MM.1S (cell line): ENCODE results near the gene TRABD2B.

ENCODE experiments used
- DNase-seq: peaks from one replicate; pipeline ENCODE4 v3.0.0-alpha.2; 2015
- H2AFZ ChIP-seq: fragments of 300-600 bp; sonication (generic); 2 replicates; pipeline ENCODE4 v1.6.0; 2016; ENCODE audit warnings: antibody characterized with exemption, low read length
- H3F3A ChIP-seq: fragments of 300-600 bp; sonication (generic); 2 replicates; pipeline ENCODE4 v1.6.1; 2016; ENCODE audit warnings: mild to moderate bottlenecking, antibody characterized with exemption, low read length, moderate library complexity, mixed read lengths; ENCODE audit not compliant: insufficient read depth
- H3K27ac ChIP-seq: fragments of 300-600 bp; sonication (generic); 2 replicates; pipeline ENCODE4 v1.5.1; 2016; ENCODE audit warnings: mild to moderate bottlenecking, low read length
- H3K27me3 ChIP-seq: fragments of 300-600 bp; sonication (generic); replicated peaks from 2 replicates; pipeline ENCODE4 v1.6.0; 2016; ENCODE audit warnings: low read length; ENCODE audit not compliant: insufficient read depth
- H3K36me3 ChIP-seq: fragments of 300-600 bp; sonication (generic); replicated peaks from 2 replicates; pipeline ENCODE4 v1.6.1; 2016; ENCODE audit warnings: mild to moderate bottlenecking, low read length, mixed read lengths; ENCODE audit not compliant: insufficient read depth
- H3K4me1 ChIP-seq: fragments of 300-600 bp; sonication (generic); 2 replicates; pipeline ENCODE4 v1.6.1; 2016; ENCODE audit warnings: low read length, mixed read lengths
- H3K4me2 ChIP-seq: fragments of 300-600 bp; sonication (generic); 2 replicates; pipeline ENCODE4 v1.6.0; 2016; ENCODE audit warnings: low read depth, low read length
- H3K4me3 ChIP-seq: fragments of 300-600 bp; sonication (generic); 2 replicates; pipeline ENCODE4 v1.5.1; 2016; ENCODE audit warnings: low read length, mixed read lengths
- H3K79me2 ChIP-seq: fragments of 300-600 bp; sonication (generic); 2 replicates; pipeline ENCODE4 v1.6.1; 2016; ENCODE audit warnings: mixed run types, low read length, mixed read lengths
- H3K9ac ChIP-seq: fragments of 300-600 bp; sonication (generic); 2 replicates; pipeline ENCODE4 v1.6.1; 2016; ENCODE audit warnings: low read length, mixed read lengths
- H3K9me2 ChIP-seq: fragments of 300-600 bp; sonication (generic); replicated peaks from 2 replicates; pipeline ENCODE4 v1.6.1; 2016; ENCODE audit warnings: mild to moderate bottlenecking, low read length, mixed read lengths; ENCODE audit not compliant: insufficient read depth
- H3K9me3 ChIP-seq: fragments of 300-600 bp; sonication (generic); replicated peaks from 2 replicates; pipeline ENCODE4 v1.6.1; 2016; ENCODE audit warnings: mild to moderate bottlenecking, low read length, mixed read lengths; ENCODE audit not compliant: insufficient read depth
- H4K20me1 ChIP-seq: fragments of 300-600 bp; sonication (generic); 2 replicates; pipeline ENCODE4 v1.6.1; 2016; ENCODE audit warnings: mild to moderate bottlenecking, low read length, moderate library complexity, mixed read lengths; ENCODE audit not compliant: insufficient read depth
- EZH2 ChIP-seq: fragments of 300-600 bp; sonication (generic); optimal IDR thresholded peaks from 2 replicates; pipeline ENCODE3; 2017; ENCODE audit warnings: low read depth, mild to moderate bottlenecking, antibody characterized with exemption, low read length, mixed read lengths
- EZH2phosphoT487 ChIP-seq: fragments of 300-600 bp; sonication (generic); IDR thresholded peaks from 2 replicates; pipeline ENCODE4 v1.6.1; 2018; ENCODE audit warnings: antibody characterized with exemption, low read length
- TF ChIP-seq, protein P1 (sequence below): fragments of 300-600 bp; sonication (generic); IDR thresholded peaks from 2 replicates; pipeline ENCODE4 v1.5.1; 2016; ENCODE audit warnings: antibody characterized with exemption, low read length, mixed read lengths

The TRABD2B gene

GRCh38 chr1:47777322-47777721, 219.9 kb downstream of the TRABD2B start:
- no peak overlapping the region for H3K4me2 ChIP-seq
- TF ChIP-seq, protein P1, sequence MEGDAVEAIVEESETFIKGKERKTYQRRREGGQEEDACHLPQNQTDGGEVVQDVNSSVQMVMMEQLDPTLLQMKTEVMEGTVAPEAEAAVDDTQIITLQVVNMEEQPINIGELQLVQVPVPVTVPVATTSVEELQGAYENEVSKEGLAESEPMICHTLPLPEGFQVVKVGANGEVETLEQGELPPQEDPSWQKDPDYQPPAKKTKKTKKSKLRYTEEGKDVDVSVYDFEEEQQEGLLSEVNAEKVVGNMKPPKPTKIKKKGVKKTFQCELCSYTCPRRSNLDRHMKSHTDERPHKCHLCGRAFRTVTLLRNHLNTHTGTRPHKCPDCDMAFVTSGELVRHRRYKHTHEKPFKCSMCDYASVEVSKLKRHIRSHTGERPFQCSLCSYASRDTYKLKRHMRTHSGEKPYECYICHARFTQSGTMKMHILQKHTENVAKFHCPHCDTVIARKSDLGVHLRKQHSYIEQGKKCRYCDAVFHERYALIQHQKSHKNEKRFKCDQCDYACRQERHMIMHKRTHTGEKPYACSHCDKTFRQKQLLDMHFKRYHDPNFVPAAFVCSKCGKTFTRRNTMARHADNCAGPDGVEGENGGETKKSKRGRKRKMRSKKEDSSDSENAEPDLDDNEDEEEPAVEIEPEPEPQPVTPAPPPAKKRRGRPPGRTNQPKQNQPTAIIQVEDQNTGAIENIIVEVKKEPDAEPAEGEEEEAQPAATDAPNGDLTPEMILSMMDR: no peak
- DNase-seq: no peak
- H4K20me1 ChIP-seq: no peaks in the 10 kb centered on the region
- no peak overlapping the region for H3K4me3 ChIP-seq
- H2AFZ ChIP-seq: no peak overlapping the region
- H3K27me3 ChIP-seq: no peaks in the 10 kb centered on the region; the same call in 1 of the 2 replicates
- no peak overlapping the region for H3K27ac ChIP-seq
- H3K36me3 ChIP-seq: no peaks in the 10 kb centered on the region
- H3K9me2 ChIP-seq: no peaks in the 10 kb centered on the region
- H3K79me2 ChIP-seq: no peaks in the 10 kb centered on the region
- H3K9me3 ChIP-seq: no peaks in the 10 kb centered on the region
- H3K9ac ChIP-seq: no peak overlapping the region
- H3K4me1 ChIP-seq: no peaks in the 10 kb centered on the region
- H3F3A ChIP-seq: no peaks in the 10 kb centered on the region

- H3K9ac ChIP-seq: no peak overlapping the region
- H4K20me1 ChIP-seq: no peaks in the 10 kb centered on the region
- no peaks in the 10 kb centered on the region for H3K79me2 ChIP-seq
- no peaks in the 10 kb centered on the region; the same call in 1 of the 2 replicates for H3K27me3 ChIP-seq
- no peaks in the 10 kb centered on the region for H3K9me2 ChIP-seq
- H3F3A ChIP-seq: no peaks in the 10 kb centered on the region
- no peak for DNase-seq
- no peaks in the 10 kb centered on the region for H3K9me3 ChIP-seq
- no peaks in the 10 kb centered on the region for H3K36me3 ChIP-seq
- no peak overlapping the region for H3K27ac ChIP-seq
- H3K4me2 ChIP-seq: no peak overlapping the region
- no peak overlapping the region for H2AFZ ChIP-seq
- no peak for TF ChIP-seq EZH2phosphoT487
- H3K4me3 ChIP-seq: no peak overlapping the region
- H3K4me1 ChIP-seq: no peaks in the 10 kb centered on the region
These were observed 220.5 kb downstream of the TRABD2B start for GRCh38 chr1:47776667-47777131.

DNA sequence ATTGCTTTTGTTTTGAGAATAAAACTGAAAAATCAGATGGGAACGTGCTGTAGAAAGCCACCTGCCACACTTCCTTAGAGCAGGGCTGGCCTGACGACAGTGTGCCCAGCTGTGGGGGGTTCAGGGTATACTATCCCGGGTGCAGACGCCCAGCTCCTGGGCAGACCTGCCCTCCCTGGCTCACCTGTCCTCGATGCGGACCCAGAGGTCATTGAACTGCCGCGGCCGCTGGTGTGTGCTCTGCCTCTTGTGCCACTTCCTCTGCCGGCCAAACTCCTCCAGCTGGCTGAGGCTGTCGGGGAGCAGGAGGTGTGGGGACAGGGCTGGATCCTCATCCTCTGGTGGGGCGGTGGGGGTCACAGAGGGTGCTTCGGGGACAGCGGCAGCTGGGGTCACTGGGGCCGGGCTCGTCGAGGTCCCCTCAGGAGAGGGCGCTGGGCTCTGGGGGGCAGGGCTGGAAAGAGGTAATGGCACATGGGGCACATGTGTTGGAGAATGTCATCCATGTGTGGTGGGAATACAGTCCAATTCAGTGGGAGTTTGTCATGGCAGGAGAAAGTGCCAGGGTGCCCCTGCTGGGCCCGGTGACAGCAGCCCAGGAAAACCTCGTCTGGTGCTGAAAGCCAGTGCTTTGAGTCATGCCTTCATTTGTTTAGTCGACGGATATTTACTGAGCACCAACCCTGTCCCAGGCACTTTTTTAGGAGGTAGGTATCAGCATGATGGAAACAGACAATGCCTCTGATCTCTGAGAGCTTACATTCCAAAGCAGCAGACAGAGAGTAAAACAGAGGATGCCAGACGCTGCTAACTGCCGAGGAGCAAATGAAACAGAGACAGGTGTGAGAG, 222.0 kb downstream of the TRABD2B start:
- TF ChIP-seq, protein P1: no peak
- TF ChIP-seq EZH2phosphoT487: no peak
- TF ChIP-seq EZH2: no peak
- Histone ChIP-seq H4K20me1 (no peaks in the 10 kb centered on the region), H3K4me2 (no peak overlapping the region), H2AFZ (no peak overlapping the region), H3K79me2 (no peaks in the 10 kb centered on the region), H3K36me3 (no peaks in the 10 kb centered on the region), H3K27ac (no peak overlapping the region), H3K4me3 (no peak overlapping the region), H3K27me3 (no peaks in the 10 kb centered on the region; the same call in 1 of the 2 replicates), H3K9me2 (no peaks in the 10 kb centered on the region), H3F3A (no peaks in the 10 kb centered on the region), H3K9ac (no peak overlapping the region), H3K9me3 (no peaks in the 10 kb centered on the region), H3K4me1 (no peaks in the 10 kb centered on the region)
- no peak for DNase-seq
